GM12878 (cell line): Measurements from ENCODE around the gene RNU1-2. TPM values are rescaled to one million over a fixed set of nuclear protein-coding genes. Genes with fewer than 3 reads are reported as not detected.

Source experiments
- ATAC-seq: fragments of 200-7000 bp; cut with Tn5 transposase; 3 replicates; pipeline ENCODE4 v1.9.1; 2020; ENCODE audit warnings: mild to moderate bottlenecking, moderate library complexity
- BruUV-seq: library from RNA; stranded (reverse); fragments of 400-500 nt; replicated peaks from 2 replicates; lab custom pipeline; 2021; lab: Mats Ljungman, UMichigan
- CTCF ChIA-PET: fragments of 300-600 bp; sonication (Branson Sonifier 250); formaldehyde crosslinking; extraction: SDS; loops from one replicate; lab custom pipeline; 2021; ENCODE audit warnings: inconsistent platforms; lab: Yijun Ruan, JAX
- POLR2A ChIA-PET: fragments of 350-600 bp; formaldehyde crosslinking; extraction: SDS; loops from one replicate; lab custom pipeline; 2021; ENCODE audit warnings: inconsistent platforms; lab: Charles Lee
- RAD21 ChIA-PET: fragments of 300-600 bp; sonication (Branson Sonifier 250); formaldehyde crosslinking; loops from one replicate; lab custom pipeline; 2023; ENCODE audit warnings: antibody characterized with exemption; ENCODE audit not compliant: unreplicated experiment; lab: Charles Lee
- SMC1A ChIA-PET: fragments of 300-600 bp; sonication (Branson Sonifier 250); formaldehyde crosslinking; loops from one replicate; lab custom pipeline; 2023; ENCODE audit not compliant: unreplicated experiment, uncharacterized antibody; lab: Charles Lee
- DNase-seq: peaks from one replicate; pipeline ENCODE4 v3.0.0-alpha.2; 2011; ENCODE audit warnings: low read depth, low spot score
- FAIRE-seq: peaks from 3 replicates; lab custom pipeline; 2011; peaks lifted over from hg19 to GRCh38; lab: Jason Lieb, UNC
- H2AFZ ChIP-seq: 2 replicates; pipeline ENCODE4 v1.6.0; 2011; ENCODE audit warnings: low read depth, low read length, control low read depth; ENCODE audit not compliant: control insufficient read depth
- H3K27ac ChIP-seq: 2 replicates; pipeline ENCODE4 v1.5.1; 2011; ENCODE audit warnings: control low read depth; ENCODE audit not compliant: control insufficient read depth, insufficient read depth
- H3K27me3 ChIP-seq, 2 experiments: replicated peaks in 1 of 2; 2 replicates each; pipeline versions ENCODE4 v1.6.0 to v1.6.1; 2011; ENCODE audit warnings: low read length in 1 of 2; ENCODE audit not compliant: control insufficient read depth in 2 of 2, insufficient read depth in 2 of 2
- H3K36me3 ChIP-seq, 2 experiments: 2 replicates each; pipeline ENCODE4 v1.5.1; 2011; ENCODE audit warnings: low read length in 1 of 2; ENCODE audit not compliant: control insufficient read depth in 2 of 2, insufficient read depth in 2 of 2
- H3K4me1 ChIP-seq: 2 replicates; pipeline ENCODE4 v1.6.1; 2011; ENCODE audit warnings: mild to moderate bottlenecking, low read length, moderate library complexity, mixed read lengths; ENCODE audit not compliant: control insufficient read depth, insufficient read depth
- H3K4me2 ChIP-seq: 2 replicates; pipeline ENCODE4 v1.6.0; 2011; ENCODE audit warnings: control low read depth; ENCODE audit not compliant: control insufficient read depth, insufficient read depth
- H3K4me3 ChIP-seq: fragments of 200-600 bp; sonication (generic); 2 replicates; pipeline ENCODE4 v1.5.1; 2016
- H3K79me2 ChIP-seq: 2 replicates; pipeline ENCODE4 v1.6.0; 2011; ENCODE audit warnings: low read length; ENCODE audit not compliant: control insufficient read depth, insufficient read depth
- H3K9ac ChIP-seq: 2 replicates; pipeline ENCODE4 v1.8.0; 2011; ENCODE audit warnings: low read length, control low read depth, mixed read lengths; ENCODE audit not compliant: control insufficient read depth, insufficient read depth
- H3K9me3 ChIP-seq: replicated peaks from 3 replicates; pipeline ENCODE4 v1.5.1; 2011; ENCODE audit warnings: mild to moderate bottlenecking, low read length; ENCODE audit not compliant: control insufficient read depth, insufficient read depth
- H4K20me1 ChIP-seq: 2 replicates; pipeline ENCODE4 v1.6.0; 2011; ENCODE audit not compliant: control insufficient read depth, insufficient read depth
- BMI1 ChIP-seq: fragments of 450-650 bp; IDR thresholded peaks from 2 replicates; pipeline ENCODE4 v1.6.1; 2016; ENCODE audit warnings: mild to moderate bottlenecking, moderate library complexity, borderline replicate concordance
- CBX3 ChIP-seq: fragments of 200-600 bp; sonication (generic); IDR thresholded peaks from 2 replicates; pipeline ENCODE4 v1.6.1; 2016; ENCODE audit warnings: low read depth, borderline replicate concordance
- DPF2 ChIP-seq: fragments of 450-650 bp; IDR thresholded peaks from 2 replicates; pipeline ENCODE4 v1.6.1; 2017; ENCODE audit warnings: mild to moderate bottlenecking
- MEF2A ChIP-seq: IDR thresholded peaks from 2 replicates; pipeline ENCODE4 v1.6.1; 2011; ENCODE audit warnings: low read depth, mild to moderate bottlenecking, low read length, moderate library complexity; ENCODE audit not compliant: insufficient read depth
- SIN3A ChIP-seq: IDR thresholded peaks from 2 replicates; pipeline ENCODE4 v1.6.1; 2012; ENCODE audit warnings: low read depth, low read length, improper control_type of control experiment
- SREBF2 ChIP-seq: IDR thresholded peaks from 2 replicates; pipeline ENCODE4 v1.6.1; 2012; ENCODE audit warnings: mild to moderate bottlenecking, low read length
- WGBS: methylation state at CpG from one replicate; pipeline ENCODE4 v1.1.6; 2016; ENCODE audit warnings: low lambda C conversion rate; ENCODE audit not compliant: insufficient replicate concordance, insufficient coverage; ENCODE audit errors: missing lambda C conversion rate; 5-methylcytosine and 5-hydroxymethylcytosine counted together
- in situ Hi-C: fragments of 300-500 bp; cut with MboI; formaldehyde crosslinking; loops from 9 replicates; pipeline ENCODE4 v1.14.3; 2018; ENCODE audit warnings: mixed read lengths
- intact Hi-C: fragments of 100-400 bp; cut with micrococcal nuclease; formaldehyde crosslinking; loops from one replicate; pipeline ENCODE4 v1.14.2; 2022; ENCODE audit not compliant: unreplicated experiment
- polyA plus RNA-seq, 11 experiments: library from polyadenylated mRNA; depleted of rRNA in 4 of 11; unstranded in 6 of 11; stranded (reverse) in 5 of 11; fragments of >200 nt; fragmentation: Nextera tagmentation in 4 of 11; fragmentation: Illumina TruSeq in 1 of 11; extraction: Ambion mirVana in 4 of 11; extraction: Trizol in 1 of 11; gene quantifications; 1 replicate in 1 of 11; 2 replicates in 10 of 11; pipeline versions ENCODE4 v1.2.1 to v1.2.3, GENCODE V29; 2011 to 2016; ENCODE audit warnings: inconsistent platforms in 2 of 11, missing spikeins in 2 of 11, low read depth in 1 of 11
- total RNA-seq, 4 experiments: library from RNA; depleted of rRNA in 3 of 4; stranded (reverse); fragments of >200 nt in 3 of 4; fragmentation: Illumina TruSeq in 1 of 4; extraction: Trizol in 1 of 4; gene quantifications; 2 replicates each; pipeline versions ENCODE4 v1.2.1 to v1.2.3, GENCODE V29; 2013 to 2021
- TF ChIP-seq, protein P1 (sequence below): IDR thresholded peaks from 2 replicates; pipeline ENCODE4 v1.6.1; 2012; ENCODE audit warnings: low read length, inconsistent platforms

RNU1-2 gene
- total and polyA plus RNA-seq, 10 of the 15 experiments (the other 5 are each of a cell fraction or from before 2014, with no cell fraction given): under 0.01 to 20,946 (median 4.7) TPM; not detected in 2

DNA sequence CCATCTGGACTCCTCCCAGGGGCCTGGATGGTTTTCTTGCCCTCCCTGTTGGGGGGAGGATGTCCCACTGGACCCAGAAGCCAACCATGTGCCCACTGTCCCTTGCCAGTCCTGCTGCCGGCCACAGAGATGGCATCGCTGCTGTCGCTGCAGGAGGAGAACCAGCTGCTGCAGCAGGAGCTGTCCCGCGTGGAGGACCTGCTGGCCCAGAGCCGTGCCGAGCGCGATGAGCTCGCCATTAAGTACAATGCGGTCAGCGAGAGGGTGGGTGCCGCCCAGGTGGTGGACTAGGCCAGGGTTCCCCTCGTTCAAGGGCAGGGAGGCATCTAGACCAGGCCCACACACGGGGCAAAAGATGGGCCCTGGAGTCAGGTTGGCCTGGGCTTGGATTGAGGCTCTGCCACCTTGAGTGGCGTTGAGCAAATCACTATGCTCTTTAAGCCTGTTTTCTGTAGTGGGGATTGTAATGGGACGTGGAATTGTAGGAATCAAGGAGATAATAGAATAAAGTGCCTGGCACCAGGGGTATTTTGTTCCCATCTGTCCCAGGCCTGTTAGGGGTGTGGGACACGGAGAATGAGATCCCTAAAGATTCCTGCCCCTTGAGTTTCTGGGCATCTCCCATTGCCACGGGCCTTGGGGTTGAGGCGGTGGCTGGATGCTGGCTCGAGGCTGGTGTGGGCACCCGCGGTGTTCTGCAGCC lies 28.6 kb downstream of the RNU1-2 start:
- no TSS peak for BruUV-seq
- Histone ChIP-seq H3K36me3 (no peaks in the 10 kb centered on the region), H3K4me1 (no peaks in the 10 kb centered on the region), H3K9me3 (no peaks in the 10 kb centered on the region), H2AFZ (no peak overlapping the region), H4K20me1 (no peaks in the 10 kb centered on the region), H3K4me2 (no peak overlapping the region), H3K4me3 (no peak overlapping the region), H3K27me3 (no peaks in the 10 kb centered on the region)
- POLR2A ChIA-PET: no interaction called here
- WGBS: 55% methylated on average over 23 of the region's 23 CpGs
- no peak for DNase-seq
- no peak for FAIRE-seq
- no peak for TF ChIP-seq CBX3
- no peak for TF ChIP-seq DPF2
- no peak for TF ChIP-seq SREBF2
- TF ChIP-seq MEF2A: no peak
- TF ChIP-seq, protein P1, sequence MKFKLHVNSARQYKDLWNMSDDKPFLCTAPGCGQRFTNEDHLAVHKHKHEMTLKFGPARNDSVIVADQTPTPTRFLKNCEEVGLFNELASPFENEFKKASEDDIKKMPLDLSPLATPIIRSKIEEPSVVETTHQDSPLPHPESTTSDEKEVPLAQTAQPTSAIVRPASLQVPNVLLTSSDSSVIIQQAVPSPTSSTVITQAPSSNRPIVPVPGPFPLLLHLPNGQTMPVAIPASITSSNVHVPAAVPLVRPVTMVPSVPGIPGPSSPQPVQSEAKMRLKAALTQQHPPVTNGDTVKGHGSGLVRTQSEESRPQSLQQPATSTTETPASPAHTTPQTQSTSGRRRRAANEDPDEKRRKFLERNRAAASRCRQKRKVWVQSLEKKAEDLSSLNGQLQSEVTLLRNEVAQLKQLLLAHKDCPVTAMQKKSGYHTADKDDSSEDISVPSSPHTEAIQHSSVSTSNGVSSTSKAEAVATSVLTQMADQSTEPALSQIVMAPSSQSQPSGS: no peak
- TF ChIP-seq SIN3A: no peak
- no peak for TF ChIP-seq BMI1
- TF ChIP-seq, all 136 proteins: peak for 0
- Histone ChIP-seq H3K27ac (no peak overlapping the region), H3K9ac (no peak overlapping the region), H3K79me2 (no peaks in the 10 kb centered on the region)
- RAD21 ChIA-PET: no interaction called here
- SMC1A ChIA-PET: no interaction called here
- ATAC-seq: no peak
- in situ Hi-C loops: no loop called here
- CTCF ChIA-PET: no interaction called here
- intact Hi-C loops: no loop called here
